Left renal cortex interstitium (tissue), 4 donors: ENCODE data around the gene CCDC110. TPM values are rescaled to one million over a fixed set of nuclear protein-coding genes. Genes with fewer than 3 reads are reported as not detected.
A peak's percentile ranks its signal among the peaks of the same experiment; 100 is the strongest.
"Not testable (repeated sequence)": the region's sequence is repeated elsewhere in the genome, so short reads cannot be mapped to it uniquely, and the experiment has no call there.

Experiments
- DNase-seq, 4 donors: peaks; one replicate each; pipeline ENCODE4 v3.0.0-alpha.2; 2013; ENCODE audit warnings: low read depth in 4 of 4, low spot score in 2 of 4, missing footprints in 1 of 4
- polyA plus RNA-seq, 4 donors: library from polyadenylated mRNA; unstranded; fragments of 120-200 nt; gene quantifications; one replicate each; pipeline ENCODE4 v1.2.1, GENCODE V29; 2013; ENCODE audit not compliant: insufficient read length in 4 of 4

CCDC110 gene
- polyA plus RNA-seq = 1 to 10 TPM; 1.7 to 3.8 (median 2.5) TPM

DNA sequence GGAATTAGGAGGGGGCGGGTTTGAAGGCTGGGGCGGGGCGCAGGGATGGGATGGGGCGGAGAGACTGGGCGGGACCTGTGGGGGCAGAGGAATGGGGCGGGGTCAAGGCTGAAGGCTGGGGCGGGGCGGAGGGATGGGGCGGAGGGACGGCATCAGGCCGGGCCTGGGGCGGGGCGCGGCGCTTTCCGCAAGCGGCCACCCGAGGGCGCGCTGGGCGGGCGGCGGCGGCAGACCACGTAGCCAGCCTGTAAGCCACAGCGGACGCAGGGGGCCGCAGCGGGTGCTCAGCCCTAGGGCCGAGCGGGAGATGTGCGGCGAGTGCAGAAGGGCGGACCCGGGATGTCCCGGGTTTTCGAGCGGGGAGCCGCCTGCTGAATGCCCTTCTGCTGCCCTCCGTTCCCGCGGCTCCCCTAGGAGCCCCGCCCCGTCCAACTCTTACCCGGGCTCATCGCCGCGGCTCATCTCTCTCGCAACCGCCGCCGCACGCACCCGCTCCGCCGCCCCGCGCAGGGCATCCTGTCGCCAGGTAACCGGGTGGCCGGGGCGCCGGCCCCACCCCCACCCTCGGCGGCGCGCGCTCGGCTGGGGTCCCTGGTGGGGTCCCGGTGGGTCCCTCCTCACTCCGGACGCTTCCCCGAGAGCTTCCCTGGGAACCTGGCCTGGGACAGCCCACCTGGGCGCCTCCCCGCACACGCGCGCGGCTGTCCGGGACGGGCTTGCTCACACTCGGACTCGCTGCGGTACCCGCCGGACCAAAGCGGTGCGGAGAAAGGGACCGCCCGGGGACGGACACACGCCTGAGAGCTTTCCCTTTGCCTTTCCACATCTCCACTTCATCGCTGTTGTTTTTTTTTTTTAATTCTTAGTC lies at the start of gene CCDC110:
Gene CCDC110, minus strand, starts transcription at position 499 of the 868 bp plus-strand sequence. Its CDS starts 50 bp downstream, at position 449.
- DNase-seq = peak; percentile 41 to 80 (median 74)

DNA sequence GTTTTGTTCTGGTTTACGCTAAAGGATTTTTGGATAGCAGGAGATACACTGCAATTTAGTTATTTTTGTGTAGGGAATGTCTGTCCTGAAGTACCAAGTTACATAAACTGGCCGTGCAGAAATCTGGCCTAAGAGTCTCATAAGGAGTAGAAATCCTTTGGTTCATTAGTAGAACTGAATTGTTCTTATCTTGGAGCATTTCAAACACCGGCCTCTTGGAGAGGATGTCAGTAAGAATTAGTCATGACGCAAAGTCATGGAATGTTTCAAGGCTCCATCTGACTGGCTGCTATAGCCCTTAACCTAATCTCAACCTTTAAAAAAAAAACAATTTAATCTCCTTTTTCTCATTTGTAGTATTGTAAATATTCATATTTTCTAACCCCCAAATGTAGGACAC lies 48.6 kb upstream of the CCDC110 start:
- no peak for DNase-seq

DNA sequence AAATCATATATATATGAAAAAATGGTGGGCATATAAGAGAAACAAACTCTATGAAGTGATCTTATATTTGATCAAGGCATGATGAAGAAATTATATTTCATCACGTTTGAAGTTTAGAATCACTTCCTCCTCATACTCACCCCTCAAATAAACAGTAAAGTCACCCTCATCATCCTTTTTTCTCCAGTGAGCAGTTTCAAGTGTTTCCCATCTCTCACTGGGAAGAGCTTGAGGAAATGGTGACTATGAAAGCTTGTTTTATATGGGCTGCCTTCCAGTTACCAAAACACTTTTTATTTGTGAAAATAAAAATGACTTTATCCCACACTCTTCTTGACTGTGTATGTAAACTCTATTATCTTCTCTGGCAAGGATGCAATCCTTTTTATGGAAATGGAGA lies 47.0 kb upstream of the CCDC110 start:
- DNase-seq = no peak

DNA sequence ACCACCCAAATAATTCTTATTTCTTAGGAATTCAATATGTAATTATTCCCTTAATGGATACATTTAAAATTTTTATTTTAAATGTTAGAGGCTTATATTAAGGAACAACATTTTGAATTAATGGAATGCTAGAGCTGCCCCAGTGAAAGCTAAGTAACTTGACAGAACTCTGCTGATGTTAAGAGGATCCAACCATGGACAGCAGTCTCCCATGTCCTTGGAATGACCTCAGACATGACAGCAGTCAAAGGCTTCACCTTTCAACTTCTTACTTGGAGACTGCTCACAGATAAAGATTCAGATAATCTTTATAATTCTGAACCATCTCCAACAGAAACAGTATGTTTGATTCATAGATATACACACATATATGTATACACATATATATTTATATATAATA lies 46.5 kb upstream of the CCDC110 start:
- no peak for DNase-seq

DNA sequence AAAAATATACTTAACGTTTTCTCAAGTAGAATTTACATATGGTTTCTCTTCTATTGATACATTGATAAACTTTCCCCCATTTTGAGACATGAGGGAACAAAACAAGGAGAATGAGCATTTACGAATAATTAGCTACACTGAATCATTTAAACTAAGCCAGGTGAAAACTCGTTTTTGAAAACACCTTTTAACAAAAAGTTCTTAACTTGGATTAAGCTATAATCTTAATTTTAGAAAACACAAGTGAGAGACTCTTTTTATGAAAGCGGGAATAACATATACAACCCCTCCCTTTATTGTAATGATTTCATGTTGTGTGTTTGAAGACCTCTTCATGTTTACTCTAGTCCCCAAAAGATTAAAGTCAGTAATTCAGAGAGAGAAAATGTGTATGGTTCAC lies 43.7 kb upstream of the CCDC110 start:
- DNase-seq = no peak

DNA sequence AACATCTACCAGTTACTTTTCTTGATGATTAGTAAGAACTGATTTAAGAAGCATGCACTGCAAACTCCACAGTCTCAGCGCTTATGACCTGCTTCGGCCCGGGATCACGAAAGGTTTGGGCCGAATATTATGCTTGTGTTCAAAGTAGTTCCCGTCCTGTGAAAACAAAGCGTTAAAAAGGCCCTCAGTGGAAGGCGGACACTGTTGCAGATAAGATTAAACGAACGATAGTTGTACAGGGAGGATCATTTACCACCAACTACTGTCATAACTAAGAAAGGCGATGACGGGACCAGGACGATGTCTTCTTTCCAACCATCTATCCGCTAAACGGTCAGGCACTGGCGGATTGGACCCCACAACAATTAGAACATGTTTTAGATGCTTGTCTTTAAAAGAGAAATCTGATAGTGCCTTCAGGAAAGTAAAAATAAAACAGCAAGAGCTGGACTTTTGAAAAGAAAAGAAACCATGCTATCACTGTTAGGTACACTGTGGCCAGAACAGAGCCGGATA lies 42.7 kb upstream of the CCDC110 start:
- DNase-seq = no peak

DNA sequence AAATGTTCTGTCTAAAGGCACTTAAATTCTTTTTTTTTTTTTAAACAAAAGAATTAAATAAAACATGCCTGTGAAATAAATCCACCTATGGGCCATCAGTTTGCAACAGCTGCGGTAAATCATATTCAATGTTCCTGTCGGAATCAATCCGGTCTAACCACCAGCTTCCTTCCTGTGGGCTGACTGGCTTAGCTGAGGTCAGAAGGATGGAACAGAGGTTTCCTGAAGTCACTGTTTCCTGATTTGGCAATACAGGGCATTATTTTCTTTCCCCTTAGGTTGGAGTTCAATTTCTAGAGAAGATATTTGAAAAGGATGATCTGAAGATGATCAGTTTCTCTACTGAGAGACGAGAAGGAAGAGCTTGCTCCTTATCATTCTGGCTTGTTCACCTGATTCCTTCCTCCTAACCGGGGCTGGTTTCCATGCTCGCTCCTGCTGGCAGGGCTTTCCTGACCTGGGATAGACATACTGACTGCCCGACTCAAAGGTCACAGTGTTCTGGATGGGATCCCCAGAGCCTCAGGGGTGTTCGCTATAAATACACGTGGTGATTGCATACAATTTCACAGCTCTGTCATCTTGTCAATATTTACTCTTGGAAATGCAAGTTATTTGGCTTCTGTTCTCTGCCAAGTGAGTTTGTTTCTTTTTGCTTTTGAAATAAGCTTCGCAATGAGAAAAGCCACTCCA lies 42.1 kb upstream of the CCDC110 start:
- no peak for DNase-seq

DNA sequence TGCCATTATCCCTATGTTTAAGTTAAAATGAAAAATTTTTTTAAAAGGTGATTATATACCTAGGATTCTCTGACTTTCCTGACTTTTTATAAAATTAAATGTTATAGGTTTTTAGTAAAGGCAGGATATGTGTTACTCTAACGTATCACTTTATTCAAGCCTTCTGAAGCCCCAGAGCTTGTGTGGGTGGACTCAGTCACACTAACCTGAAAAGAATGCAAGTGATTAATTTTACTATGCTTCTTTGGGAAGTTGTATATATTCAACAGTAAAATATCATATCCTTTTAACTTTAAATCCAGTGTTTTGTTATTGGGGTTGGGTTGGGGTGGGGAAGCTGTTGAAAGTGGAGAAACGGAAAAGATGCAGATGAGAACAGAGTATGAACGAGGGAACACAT lies 41.0 kb upstream of the CCDC110 start:
- no peak for DNase-seq

DNA sequence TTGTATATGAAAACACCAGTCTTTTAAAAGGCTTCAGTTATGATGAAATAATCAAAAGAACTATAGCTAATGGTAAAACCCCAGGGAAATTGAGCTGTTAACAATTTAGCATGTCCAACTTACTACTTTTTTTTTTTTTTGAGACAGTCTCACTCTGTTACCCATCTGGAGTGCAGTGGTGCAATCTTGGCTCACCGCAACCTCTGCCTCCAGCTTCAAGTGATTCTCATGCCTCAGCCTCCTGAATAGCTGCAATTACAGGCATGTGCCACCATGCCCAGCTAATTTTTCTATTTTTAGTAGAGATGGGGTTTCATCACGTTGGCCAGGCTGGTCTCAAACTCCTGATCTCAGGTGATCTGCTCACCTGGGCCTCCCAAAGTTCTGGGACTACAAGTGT lies 39.7 kb upstream of the CCDC110 start:
- DNase-seq = not testable (repeated sequence)

DNA sequence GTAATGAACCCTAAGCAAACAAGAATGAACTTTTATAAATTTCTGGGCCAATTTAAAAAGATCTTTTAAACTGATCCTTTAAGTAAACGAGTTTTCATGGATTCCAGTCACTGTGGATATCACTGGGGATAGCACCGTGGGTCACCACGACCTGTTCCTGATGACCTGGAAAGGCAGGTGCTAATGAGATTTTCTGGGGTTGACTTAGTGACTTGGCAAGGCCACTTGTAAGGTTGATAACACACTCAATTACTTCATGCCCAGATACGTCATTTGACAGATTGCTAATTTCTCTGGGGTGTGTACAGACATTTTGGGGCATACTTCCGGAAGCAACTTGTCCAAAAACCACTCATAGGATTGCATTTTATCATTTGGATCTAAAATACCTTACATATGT lies 39.3 kb upstream of the CCDC110 start:
- DNase-seq = no peak

DNA sequence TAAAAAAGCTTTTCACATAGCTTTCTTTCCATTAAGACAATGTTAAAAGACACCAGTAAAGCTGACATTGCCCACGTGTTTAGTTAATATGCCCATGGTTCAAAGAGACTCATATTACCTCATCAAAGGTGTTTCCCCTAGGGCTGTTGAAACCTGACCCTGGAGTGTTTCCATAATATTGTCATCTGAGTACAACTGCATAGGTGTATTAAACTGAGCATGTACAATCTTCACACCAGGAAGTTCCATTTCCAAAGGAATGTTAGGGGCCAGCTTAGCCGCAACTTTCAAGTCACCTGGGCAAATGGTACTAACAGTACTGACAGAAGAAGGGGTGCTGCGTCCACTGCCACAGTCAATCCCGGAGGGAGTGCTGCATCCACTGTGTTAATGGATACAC lies 36.6 kb upstream of the CCDC110 start:
- DNase-seq = peak in 1 of 4 donors; percentile 48

DNA sequence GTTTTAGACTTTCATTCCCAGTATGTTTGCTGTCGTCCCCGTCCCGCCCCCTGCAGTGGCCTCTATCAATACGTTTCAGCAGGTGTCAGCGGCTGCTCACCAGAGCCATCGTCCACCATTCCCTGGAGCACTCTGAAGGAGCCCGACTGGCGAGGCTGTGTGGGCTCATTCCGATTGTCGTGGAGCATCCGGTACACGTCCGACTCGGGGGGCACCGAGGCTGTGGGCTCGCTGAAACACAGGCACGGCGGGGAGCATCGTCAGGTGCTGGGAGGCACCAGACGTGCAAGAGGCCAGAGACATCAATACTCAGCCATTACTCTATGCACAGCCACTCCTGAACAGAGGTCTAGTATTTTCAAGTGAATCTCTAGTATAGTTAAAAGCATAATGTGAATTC lies 34.9 kb upstream of the CCDC110 start:
- DNase-seq = no peak

DNA sequence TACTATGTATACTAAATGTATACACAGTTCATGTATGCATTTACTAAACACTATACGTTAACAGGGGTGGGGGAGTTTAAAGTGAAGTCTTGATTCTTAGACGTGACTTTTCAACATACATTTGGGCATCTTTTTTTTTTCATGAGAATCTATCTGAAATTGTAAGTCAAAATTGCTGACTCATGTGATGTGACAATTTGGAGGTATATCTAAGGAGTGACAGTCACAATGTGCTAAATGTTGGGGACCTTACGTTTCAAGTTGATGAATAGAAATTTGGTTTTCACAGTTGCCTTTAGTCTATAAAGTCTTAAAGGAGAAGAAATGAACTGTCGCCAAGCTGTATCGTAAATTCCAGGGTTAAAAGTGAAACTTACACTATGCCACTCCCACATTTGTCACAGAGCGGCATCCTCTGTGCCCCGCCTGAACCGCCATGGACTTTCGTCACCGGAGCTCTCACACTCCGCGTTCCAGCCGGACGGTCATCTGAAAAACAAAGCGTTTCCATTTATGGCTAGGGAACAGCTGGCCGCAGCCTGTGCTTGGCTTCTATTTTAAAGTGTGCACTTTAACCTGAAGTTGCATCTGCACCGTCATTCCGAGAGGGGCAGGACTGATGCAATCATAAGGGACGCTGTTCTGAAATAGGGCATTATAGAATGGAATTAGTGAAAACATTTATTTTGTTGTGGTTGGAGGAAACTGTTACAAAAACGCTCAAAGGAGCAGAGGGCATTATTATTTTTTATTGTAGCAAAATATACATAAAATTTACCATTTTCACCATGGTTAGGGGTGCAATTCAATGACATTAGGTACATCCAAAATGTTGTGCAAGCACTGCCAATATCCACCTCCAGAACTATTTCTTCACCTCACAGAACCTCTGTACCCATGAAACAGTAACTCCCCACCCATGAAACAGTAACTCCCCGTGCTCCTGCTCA lies 32.8 kb upstream of the CCDC110 start:
- DNase-seq = peak; percentile 63 to 87 (median 74)

DNA sequence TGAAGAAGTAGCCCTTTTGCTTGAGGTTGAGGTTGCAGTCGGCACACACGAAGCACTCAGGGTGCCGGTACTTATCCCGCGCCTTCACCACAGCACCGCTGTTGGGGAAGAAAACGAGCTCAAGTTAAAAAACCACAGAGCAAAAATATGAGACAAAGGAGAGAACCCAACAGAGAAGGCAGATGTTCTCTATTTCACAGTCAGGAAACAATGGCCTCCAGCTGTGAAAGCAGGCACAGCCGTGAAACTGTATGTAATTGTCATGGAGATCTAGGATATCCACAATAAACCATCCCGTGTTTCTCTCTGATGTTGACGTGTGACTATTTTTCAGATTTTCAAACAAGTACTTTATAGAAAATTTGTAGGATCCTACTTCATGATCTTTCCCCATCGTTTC lies 30.9 kb upstream of the CCDC110 start:
- DNase-seq = no peak

DNA sequence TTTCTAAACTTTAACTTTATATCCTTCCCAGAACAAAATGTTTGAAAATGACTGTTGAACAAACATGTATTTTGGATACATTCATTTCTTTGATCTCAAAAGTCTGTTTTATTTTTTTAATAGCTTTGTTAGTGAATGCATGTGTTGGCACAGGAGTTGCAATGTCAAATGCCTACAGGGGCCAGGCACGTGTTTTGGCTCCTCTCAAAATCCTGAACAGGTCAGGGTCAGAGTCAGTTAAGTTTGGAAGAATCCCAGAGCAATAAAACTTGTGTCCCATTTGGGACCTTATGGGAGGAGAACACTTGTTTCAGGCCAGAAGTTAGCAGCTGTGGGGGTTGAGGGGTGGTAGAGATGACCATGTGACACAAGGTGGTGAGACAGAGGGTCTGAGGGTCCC lies 29.0 kb upstream of the CCDC110 start:
- DNase-seq = no peak

DNA sequence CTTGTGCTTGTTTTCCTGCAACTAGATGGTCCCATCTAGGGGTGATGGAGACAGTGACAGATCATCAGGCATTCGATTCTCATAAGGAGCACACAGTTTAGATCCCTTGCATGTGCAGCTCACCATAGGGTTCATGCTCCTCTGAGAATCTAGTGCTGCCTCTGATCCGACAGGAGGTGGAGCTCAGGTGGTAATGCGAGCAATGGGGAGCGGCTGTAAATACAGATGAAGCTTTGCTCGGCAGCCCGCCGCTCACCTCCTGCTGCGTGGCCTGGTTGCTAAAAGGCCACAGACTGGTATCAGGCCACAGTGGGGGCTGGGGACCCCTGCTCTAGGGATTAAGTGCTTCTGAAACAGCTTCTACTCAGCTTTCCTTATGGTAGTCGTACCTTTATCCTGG lies 28.5 kb upstream of the CCDC110 start:
- no peak for DNase-seq

DNA sequence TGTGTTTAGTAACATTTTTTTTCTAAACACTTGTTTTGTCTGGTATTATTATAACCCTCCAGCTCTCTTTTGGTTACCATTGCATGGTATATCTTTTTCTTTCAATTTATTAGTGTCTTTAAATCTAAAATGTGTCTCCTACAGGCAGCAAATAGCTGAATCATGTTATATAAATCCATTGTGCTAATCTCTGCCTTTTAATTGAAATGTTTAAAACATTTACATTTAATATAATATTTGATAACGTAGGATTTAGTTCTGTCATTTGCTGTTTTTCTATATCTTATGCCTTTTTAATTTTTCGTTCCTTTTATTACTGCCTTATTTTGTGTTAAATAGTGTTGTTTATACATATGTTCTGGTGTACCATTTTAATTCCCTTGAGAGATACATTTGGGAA lies 17.1 kb upstream of the CCDC110 start:
- DNase-seq = no peak

DNA sequence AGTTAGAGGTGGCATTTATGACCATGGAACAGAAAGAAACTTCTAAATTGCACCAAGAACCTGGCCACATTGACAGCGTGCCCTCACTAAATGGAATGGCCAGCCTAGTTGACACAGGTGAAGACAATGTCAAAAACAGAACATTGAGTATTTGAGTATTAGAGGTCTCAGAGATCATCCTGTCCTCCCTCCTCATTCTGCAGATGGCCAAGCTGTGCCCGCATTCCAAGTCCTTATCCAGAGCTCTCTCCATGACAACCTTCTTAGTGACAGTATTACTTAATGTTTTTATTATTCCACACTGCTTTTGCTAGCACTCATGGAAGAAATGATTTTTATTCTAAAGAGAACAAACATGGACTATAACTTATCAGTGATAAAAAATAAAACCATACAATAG lies 9.9 kb upstream of the CCDC110 start:
- no peak for DNase-seq

DNA sequence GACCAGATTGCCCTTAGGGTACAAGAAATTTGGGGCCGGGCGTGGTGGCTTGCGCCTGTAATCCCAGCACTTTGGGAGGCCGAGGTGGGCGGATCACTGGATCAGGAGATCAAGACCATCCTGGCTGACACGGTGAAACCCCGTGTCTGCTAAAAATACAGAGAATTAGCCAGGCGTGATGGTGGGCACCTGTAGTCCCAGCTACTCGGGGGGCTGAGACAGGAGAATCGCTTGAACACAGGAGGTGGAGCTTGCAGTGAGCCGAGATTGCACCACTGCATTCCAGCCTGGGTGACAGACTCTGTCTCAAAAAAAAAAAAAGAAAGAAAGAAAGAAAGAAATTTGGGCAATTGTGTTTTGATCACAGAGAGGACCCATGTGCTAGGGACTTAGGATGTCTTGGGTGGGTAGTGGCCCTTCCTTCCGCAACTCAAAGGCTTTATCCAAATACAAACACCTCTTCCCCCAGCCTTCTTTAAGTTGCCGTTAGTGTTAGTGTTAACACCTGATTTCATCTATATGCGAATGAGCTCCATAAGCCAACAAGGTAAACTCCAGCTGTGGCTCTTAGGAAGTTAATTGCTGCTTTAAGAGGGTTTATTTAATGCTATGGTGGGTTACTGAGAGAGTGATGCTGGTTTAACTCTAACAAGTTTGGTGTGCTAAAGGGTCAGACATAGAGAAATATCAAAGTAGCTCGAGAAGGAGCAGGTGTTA lies 8.6 kb upstream of the CCDC110 start:
- no peak for DNase-seq

DNA sequence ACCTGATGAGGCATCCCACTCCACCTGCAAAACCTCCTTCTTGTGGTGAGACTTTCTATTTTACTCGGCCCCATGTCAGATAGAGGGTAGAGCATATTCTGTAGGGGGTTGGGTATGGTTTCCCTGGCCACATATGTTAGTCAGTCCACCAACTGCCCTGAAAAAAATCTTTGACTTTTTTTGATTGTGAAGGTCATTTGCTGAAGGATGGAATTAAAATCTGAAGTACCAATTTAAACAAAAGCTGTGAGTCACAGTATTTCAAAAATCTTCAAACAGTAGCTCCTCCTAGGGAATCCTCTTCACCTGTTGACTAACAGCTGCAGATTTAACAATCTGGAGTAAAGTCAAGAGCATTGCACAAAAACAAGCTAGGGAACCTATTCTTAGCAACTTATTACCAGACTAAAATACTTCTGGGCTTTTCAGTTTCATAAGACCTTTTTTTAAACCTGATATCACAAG lies 8.0 kb upstream of the CCDC110 start:
- no peak for DNase-seq
